ENCODE measurements around the gene APBA1.

APBA1 gene

DNA sequence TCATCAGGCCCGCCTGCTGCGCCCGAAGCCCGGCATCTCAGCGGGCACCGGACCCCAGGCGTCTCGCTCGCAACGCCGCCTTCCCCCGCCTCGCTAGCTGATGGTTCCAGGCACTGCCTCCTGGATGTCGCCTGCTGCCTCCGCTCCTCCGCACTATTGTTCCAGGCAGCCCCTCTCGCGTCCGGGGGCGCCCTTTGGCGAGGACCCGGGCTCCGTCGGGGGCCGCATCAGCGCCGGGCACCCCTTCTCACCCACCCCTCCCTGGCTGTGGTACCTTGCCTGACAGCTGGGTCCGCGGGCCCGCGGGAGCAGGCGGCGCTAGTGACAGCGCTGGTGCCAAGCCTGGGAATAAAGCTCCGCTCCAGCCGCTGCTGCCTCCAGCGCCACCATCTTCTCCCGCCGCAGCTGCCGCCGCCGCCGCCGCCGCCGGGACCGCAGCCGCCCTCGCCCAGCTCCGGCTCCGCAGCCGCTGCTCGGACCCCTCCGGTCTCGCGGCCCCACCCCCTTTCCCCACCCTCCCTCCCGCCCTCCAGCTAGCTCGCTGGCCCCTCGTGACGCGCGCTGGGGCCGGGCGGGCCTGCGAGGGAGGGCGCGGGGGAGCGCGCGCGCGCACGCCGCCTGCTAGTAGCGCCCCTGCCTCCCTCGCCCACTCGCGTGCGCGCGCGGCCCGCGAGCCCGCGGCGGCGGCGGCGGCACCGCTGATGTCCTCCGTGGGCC lies at the start of gene APBA1:
Gene APBA1, minus strand, starts transcription at position 493 of the 717 bp plus-strand sequence.
- DNase-seq, result peak in 1 of 2 experiments; percentile 23

DNA sequence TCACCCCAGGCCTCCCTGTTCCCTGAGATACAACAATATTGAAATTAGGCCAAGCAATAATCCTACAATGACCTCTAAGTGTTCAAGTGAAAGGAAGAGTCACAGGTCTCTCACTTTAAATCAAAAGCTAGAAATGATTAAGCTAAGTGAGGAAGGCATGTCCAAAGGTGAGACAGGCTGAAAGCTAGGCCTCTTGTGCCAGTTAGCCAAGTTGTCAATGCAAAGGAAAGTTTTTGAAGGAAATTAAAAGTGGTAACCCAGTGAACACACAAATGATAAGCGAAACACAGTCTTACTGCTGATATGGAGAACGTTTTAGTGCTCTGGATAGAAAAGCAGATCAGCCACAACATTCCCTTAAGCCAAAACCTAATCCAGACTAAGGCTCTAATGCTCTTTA lies 47.8 kb upstream of the APBA1 start:
- DNase-seq, result no peak

DNA sequence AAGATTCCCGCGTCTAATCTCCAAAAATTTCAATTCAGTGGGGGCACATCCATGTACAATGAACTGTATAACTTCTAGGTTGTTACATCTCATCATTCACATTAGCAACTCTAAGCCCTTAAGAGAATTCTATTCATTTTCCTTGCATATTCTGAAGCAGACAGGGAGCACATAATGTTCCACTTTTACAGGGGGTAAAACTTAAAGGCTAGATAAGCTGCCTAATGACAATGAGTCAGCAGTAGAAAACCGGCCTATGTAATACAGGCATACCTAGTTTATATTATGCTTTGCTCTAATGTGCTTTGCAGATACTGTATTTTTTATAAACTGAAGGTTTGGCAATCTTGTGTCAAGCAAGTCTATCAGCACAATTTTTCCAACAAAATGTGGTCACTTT lies 47.2 kb upstream of the APBA1 start:
- no peak for DNase-seq

DNA sequence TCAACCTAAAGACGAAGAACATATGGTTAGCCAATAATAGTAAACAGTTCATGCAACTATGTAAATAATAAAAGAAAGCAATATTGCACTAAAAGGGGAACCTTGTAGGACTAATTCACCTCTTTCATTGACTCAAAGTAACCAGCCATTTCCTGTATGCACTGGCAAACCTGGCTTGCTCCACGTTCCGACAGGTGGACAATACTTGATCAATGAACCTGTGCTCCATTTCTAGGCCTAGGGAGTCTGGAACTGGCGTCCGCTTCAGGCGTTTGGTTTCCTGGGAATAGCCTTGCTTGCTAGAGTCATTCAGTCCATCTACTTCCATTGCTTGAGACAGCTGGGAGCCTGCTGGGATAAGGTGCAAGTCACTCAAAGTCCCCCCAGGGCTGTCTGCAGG lies 46.0 kb upstream of the APBA1 start:
- DNase-seq, result no peak

DNA sequence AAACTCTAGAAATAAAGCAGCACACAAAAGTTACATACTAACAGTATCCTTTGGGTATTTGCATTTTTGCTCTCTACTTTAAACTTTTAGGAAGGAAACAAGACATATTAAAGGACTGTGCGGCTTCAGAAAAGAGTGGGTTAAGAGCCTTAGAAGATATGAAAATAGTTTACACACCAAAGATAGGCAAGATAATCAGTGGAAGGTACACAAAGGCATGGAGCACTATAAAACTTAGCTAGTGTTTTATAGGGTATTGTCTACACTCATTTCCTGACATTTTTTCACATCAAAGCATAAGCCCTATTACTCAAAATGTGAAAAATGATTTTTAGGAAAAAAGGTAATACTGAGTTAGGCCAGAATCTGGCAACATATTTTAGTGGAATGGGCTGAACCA lies 43.7 kb upstream of the APBA1 start:
- no peak for DNase-seq

DNA sequence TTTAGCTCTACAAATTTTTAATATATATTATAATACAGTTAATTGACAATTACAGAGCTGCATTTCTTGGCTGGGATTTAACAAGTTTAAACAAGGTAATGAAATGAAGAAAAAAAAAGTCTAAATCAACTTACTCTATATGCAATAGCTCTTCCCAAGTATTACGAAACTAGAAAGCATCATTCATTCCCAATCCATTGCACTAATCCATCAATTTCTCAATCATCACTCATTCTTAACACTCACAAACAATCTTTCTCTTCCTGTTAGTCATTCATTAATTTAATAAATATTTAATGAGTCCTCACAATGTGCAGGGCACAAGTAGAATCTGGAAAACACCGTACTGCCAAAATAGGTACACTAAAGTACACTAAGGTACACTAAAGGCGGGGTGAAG lies 42.9 kb upstream of the APBA1 start:
- DNase-seq, result no peak

DNA sequence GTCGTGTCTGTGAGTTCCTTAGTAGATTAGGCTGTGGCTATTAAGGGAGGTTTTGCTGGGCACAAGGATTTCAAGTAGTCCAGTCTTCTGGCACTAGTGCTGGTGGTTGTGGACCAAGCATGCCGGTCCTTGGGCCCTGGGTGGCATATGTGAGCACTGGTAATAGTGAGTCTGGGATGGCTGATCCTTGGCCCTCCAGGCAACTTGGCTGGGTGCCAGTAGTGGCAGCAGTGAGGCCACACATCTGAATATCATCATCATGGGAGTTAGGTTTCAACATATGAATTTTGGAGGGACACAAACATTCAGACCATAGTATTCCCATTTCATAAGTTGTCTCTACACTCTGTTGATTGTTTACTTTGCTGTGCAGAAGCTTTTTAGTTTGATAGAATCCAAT lies 25.3 kb upstream of the APBA1 start:
- no peak for DNase-seq

DNA sequence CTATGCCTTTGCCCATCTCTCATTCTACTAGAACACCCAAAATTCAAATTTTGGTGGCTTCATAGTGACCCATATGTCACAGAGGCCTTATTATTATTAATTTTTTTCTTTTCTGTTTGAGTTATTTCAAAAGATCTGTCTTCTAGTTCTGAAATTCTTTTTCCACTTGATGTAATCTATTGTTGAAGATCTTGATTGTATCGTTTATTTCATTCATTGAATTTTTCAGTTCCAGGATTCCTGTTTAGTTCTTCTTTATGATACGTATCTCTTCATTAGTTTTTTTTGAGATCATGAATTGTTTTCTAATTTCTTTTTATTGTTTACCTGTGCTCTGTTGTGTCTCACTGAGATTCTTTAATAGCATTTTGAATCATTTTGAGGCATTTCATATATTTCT lies 24.6 kb upstream of the APBA1 start:
- DNase-seq, result no peak

DNA sequence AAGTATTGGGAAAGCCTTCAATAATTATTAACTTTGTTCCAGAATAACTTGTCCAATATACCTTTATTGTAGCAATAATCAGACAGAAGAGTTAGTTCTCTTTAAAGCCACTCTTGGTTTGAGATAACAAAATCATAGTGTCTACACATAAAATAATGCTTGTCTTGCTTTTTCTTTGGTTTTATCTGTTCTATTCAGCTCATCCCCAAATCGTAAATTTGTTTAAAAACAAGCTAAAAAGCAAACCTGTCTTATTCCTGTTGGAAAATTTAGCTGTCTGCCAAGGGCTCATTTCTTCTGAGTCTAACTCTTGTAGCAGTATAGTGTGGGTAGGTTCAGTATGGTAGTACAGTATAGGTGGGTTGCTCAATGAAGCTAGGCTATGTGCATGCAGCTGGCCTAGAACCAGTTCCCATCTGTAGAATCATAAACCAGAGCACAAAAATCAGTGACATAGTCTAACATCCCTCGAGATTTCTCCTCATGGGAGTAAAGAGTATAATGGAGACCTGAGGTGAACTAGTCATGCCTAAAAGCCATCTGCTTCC lies 17.9 kb upstream of the APBA1 start:
- no peak for DNase-seq

DNA sequence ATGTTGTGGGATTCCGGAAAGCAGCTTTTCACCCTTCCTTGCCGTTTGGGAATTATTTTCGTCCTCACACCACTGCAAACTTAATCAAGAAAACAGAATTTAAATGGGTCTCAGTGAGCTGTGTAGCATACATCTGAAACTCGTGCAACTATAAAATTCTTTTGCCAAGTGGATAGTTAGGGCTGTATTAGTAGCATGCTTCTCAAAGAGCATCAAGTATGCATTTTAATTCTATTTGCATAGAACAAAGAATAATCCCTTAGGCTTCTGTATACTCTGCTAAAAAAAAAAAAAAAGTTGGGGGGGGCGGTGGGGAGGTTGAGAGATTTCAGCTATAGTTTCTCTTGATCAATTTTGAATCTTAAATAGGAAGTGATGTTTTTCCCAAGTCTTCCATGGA lies 11.8 kb upstream of the APBA1 start:
- no peak for DNase-seq

DNA sequence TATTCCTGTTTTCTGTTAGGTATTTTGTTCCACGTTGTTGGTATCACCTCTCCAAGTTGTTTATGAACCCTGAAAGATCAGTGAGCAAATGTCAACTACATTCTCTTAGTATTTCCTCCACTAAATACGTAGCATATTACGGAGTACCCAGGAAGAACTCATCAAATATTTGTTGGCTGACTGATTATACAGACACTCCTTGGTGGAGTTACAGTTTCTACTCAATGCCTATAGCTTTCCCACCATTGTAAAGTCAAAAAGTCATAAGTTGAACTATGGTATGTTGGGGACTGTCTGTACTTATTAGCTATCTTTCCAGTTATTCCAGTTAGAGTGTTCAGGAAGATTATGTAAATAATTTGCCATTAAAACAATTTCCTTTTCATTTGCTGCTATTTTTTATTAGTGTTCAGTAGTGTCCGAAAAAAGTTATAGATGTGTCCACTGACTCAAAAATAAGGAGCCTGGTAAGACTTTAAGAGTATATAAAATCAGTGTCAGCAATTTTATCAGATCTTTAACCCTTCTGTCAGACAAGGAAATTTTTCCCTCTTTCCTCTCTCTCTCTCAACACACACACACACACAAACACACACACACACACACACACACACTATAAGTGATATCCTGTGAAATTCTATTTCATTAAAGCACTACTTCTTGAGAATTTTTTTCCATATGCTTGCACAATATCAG lies 6.8 kb upstream of the APBA1 start:
- no peak for DNase-seq

DNA sequence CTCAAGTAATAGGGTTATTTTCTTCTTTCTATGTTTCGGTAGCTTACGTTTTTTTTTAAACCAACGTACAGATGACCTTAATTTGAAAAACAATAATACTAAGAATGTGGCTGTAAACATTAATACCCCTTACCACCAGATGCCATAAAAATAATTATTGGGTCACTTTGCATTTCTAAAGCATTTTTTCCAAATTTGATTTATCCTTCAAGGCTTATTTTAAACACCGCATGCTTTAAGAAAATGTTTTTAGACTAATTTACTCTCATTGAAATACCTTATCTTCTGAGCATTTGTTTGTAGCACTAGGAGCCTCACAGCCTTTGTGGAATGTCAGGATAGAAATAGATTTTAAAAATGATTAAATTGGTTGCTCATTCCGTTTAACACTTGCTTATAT lies 5.8 kb upstream of the APBA1 start:
- no peak for DNase-seq

DNA sequence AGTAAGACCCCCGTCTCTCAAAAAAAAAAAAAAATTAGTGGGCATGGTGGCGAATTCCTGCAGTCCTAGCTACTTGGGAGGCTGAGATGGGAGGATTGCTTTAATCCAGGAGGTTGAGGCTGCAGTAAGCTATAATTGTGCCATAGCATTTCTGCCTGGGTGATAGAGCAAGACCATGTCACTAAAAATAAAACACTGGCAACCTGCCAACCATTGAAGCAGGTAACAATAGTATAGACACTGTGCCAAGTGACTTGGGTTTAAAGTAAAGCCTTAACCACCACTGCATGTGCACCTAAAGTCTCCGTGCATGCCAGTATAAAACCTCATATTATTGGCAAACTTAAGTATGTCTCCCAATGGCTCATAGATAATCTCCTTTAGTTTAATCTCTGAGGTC lies 3.4 kb upstream of the APBA1 start:
- DNase-seq, result no peak

DNA sequence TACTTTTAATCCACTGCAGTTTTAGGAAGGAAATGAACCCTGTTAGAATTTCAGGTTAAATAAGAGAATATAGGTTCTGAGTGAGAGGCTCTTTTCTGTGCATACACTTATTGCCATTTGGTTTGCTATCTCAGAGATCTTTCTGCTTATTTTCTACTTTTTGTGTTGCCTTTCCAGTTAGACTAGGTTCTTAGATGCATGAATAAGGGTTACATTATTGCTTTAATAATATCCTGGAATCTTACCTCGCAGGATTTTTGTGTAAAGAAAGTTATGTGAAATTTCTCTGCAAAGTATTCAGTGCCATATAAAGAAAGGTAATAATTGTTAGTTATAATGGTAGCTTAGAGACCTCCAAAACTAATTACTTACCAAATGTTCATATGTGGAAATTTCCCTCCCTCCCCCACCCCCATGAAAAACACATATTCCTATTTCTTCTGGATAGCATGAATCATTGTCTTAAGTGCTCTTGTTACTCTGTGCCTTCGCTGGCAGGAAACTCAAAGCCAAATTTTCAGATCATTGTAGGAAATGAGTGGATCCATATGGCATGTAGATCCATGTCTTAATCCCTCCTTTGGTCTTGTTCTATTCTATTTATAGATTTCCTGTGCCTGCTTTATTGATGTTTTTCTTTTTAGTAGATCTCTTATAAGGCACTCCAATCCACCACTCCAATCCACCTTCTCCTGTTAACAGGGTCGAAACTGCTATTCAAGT lies 2.7 kb upstream of the APBA1 start:
- no peak for DNase-seq

DNA sequence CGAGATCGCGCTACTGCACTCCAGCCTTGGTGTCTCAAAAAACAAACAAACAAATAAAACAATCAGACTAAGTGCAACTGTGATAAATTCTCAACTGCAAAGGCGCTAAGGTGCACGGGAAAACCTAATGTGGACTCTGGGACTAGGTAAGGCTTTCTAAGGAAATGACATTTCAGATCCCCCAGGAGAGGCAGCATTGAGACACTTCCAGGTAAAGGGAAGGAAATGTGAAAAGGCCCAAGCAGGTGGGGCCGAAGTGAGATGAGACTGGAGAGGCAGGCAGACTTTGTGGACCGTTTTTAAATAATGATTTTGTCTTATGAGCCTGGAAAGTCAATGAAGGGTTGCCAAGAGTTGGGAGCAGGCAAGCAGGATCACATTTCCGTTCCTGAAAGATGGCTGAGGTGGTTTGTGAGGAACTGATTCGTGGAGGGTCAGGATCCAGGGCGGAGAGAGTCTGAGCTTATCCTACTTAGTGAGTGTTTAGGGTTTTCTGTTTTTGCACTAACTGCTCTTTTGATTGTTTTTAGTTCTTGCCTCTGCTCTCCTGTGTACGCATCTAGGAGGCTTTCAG lies 2.0 kb upstream of the APBA1 start:
- no peak for DNase-seq

DNA sequence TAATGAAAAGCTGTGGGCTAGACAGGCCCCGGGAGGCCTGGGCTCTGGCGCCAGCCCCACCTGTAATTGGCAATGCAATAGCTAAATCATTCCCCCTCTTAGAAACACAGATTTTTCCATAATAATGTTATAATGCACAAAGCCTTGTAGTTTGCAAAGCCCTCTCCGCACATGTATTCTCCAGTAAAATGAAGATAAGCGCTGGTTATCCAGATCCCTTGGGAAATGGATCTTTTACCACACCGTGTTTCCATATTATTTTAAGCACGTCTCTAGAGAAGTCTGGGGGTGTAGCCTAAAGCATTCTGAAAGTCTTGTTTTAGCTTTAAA lies 1.1 kb upstream of the APBA1 start:
- no peak for DNase-seq

DNA sequence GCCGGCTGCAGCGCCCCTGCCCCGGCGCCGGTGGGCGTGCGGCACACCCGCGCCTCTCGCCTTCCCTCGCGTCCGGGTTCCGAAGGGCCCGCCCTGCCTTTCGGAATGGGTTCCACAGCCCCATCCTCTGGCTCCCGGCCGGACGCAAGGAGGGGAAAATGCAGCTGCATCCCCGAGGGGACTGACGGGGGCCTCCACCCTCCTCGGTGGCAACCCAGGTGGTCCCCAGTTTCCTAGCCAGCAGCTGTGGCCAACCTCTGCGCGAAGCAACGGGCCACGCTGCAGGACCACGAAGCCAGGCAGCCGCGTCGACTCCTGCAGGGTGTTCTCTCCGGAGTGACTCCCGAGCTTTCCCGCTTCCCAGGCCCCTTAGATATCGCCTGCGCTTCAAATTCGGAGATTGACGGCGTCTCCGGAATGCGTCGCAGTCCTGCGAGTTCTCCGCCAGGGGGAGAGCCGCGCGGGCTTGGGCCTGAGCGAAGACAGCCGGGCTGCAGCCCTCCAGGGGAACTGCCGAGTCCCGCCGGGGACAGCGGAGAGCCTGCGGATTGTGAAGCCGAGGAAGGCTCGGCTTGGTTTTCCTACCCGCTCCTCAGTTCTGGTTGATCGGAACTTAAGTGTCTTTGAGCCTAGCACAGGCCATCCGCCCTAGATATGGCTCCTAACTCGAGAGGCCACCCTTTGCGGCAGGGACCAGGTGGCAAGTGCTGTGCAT lies 582 bp upstream of the APBA1 start:
- peak; percentile 74 to 77 for DNase-seq

DNA sequence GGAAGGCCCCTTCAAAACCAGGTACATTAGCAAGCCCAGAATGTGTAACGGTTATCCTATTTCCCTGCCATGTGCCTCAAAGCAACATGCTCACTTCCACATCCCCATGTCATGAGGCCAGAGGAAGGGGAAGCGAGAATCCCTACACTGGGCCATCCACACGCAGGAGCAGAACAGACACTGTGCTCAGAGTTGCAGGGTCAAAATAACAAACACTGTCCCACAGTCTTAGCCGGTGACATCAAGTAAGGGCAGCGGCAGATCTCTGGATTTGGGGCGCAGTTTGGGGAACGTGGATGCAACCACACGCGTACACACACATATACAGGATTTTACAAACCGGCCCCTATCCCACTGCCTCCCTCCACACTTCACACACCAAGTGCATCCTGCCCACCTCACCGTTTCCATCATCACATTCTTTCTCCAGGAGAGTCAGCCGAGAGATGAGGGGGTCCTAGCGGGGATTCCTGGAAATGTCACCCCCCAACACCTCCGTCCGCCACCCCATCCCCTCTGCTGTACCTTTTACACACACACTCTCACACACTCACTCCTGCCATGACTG lies 776 bp downstream of the APBA1 start:
- peak; percentile 24 to 38 for DNase-seq

DNA sequence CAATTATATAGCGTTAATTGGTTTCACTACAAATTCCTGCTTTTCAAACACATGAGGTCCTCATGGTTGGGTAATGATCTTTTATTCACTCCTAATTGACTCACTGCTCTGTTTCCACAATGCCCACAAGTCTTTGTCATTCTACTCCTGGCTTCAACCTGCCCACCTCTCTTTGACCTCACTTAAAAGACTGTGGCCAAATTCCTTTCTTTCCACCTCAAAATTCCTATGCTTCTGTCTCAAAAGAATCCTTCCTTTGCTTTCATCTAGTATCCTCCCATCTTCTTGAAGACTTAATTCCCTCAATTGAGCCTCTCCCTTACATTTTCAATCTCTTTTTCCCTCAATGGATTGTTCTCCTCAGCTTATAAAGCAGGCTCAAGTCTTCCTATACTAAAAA lies 4.9 kb downstream of the APBA1 start:
- DNase-seq, result no peak

DNA sequence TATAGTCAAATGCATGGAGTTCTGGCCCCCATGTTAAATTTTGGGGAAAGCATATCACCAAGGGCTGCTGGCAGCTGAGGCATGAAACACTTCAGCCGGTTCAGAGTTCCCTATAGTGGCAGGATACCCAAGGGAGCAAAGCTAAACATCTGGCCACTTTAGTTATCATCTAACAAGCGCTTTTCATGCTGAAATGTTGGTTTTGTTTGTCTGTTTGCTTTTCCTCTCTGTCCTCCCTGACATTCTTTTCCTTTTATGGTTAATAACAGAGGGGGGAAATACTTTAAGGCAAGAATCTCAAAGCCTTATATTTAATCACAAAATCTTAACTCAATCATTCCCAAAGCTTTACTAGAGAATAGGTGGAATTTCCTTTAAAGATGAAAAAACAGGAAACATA lies 11.9 kb downstream of the APBA1 start:
- no peak for DNase-seq

DNA sequence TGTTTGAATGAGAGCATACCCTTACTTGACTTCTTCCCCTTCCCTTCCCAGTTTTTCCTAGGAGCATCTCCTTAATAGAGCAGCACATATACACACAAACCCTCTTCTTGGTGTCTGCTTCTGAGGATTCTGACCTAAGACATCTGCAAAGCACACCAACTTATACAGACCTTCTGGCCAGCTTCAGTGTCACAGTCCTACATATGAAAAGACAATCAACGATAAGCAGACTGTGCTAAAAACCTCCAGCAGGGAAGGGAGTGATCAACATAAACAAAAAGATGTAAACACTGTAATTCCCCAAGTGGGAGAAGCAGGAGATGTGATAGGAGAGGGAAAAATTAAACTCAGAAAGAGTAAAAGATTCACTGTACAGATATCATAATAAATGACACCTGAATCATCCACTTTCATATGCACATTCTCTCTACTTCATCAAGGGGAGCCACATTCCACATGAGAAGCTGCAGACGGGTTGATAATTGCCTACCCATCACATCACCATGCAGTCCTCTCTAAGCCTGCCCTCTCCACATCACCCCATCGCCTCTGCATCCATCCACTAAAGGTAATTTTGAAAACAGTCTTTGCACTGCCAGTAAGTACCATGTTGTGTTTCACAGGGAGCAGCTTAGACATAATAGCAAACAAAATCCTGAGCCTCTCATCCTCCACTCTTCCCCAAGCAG lies 13.0 kb downstream of the APBA1 start:
- DNase-seq, result no peak

DNA sequence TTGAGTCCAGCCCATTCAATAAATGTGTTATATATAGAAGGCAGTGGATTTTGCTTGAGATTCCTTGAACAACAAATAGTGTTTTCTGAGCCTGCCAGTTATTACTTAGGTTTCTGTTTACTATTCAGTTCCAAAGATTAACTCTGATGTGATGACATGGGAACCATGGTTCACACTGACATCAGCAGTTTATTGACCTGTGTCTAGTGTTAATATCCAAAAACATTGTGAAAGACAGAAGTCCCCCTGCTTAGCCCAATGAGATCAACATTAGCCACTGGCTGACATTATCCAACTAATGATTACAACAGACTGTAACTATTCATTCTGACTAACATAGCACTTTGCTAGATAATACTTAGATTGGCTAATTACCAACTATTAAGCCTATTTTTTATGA lies 14.9 kb downstream of the APBA1 start:
- no peak for DNase-seq

All from AML-193 (cell line).